GM12801 (cell line): ENCODE data around the gene FGL2.

Experiments used
- TF ChIP-seq, protein P1 (sequence below): IDR thresholded peaks from one replicate; pipeline ENCODE4 v1.5.1; 2011; ENCODE audit warnings: control low read depth; ENCODE audit not compliant: insufficient read length; ENCODE audit errors: extremely low read depth

FGL2 gene

DNA sequence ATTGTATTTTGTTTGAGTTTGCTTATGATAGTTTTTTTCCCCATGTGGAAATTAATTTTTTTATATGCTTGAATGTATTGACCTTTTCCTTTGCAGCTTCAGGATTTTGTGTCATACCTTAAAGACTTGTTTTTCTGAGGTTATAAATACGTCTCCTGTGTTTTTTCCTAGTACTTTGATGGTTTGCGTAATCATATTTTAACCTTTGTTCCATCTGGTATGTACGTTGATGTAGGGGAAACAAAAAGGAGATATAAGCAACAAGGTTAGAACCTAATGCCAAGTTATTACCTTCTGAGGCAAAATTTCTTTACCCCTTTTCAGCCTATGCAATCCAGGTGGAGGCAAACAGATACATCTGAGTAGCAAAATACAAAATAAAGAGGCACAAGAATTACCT, 17.9 kb downstream of the FGL2 start:
- TF ChIP-seq, protein P1, sequence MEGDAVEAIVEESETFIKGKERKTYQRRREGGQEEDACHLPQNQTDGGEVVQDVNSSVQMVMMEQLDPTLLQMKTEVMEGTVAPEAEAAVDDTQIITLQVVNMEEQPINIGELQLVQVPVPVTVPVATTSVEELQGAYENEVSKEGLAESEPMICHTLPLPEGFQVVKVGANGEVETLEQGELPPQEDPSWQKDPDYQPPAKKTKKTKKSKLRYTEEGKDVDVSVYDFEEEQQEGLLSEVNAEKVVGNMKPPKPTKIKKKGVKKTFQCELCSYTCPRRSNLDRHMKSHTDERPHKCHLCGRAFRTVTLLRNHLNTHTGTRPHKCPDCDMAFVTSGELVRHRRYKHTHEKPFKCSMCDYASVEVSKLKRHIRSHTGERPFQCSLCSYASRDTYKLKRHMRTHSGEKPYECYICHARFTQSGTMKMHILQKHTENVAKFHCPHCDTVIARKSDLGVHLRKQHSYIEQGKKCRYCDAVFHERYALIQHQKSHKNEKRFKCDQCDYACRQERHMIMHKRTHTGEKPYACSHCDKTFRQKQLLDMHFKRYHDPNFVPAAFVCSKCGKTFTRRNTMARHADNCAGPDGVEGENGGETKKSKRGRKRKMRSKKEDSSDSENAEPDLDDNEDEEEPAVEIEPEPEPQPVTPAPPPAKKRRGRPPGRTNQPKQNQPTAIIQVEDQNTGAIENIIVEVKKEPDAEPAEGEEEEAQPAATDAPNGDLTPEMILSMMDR, result no peak

DNA sequence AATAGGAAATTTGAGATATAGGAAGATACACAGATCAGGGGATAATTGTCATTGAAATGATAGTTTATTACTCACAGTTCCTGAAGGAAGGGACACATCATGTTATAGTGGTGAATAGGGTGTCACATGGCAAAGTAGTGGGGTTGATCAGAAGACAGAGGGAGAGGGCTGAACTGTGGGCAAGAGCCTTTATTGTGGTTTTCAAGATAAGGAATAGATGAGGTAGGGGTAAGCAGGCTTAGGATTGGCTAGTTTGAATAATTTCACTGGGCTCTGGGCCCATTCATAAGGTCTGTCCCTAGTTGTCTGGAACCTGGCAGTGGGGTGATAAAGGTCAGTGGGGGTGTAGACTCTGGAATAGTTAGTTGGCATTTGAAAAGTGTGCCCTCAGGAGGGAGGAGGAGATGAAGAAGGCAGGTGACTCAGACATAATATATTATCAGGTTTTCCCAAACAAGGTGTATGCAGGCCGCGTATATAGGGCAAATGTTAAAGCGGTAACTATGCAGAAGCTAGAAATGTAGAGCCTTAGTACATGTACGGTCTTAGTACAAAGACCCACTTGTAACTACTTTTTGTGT, 18.5 kb downstream of the FGL2 start:
- TF ChIP-seq, protein P1, result no peak

- TF ChIP-seq, protein P1, result no peak
Observed at GRCh38 chr7:77157446-77157845, 42.2 kb downstream of the FGL2 start.
